Neural cell (in vitro differentiated cells): ENCODE measurements around the gene CLN6. TPM values are rescaled to one million over a fixed set of nuclear protein-coding genes. Genes with fewer than 3 reads are reported as not detected.

ENCODE experiments used
- H2AFZ ChIP-seq: fragments of 200-600, 300-800 bp; sonication (generic), shearing (Covaris generic); 2 replicates; pipeline ENCODE4 v1.6.0; 2014; ENCODE audit warnings: low read depth, mild to moderate bottlenecking, antibody characterized with exemption, low read length, moderate library complexity
- H3F3A ChIP-seq: fragments of 200-600 bp; shearing (Covaris generic); 2 replicates; pipeline ENCODE4 v1.6.1; 2016; ENCODE audit warnings: mild to moderate bottlenecking, moderate library complexity, mixed read lengths, antibody characterized with exemption, low read length; ENCODE audit not compliant: insufficient read depth, poor library complexity, severe bottlenecking
- H3K27ac ChIP-seq: fragments of 200-600, 300-800 bp; sonication (generic), shearing (Covaris generic); 2 replicates; pipeline ENCODE4 v1.5.1; 2014; ENCODE audit warnings: mild to moderate bottlenecking, low read length, moderate library complexity
- H3K27me3 ChIP-seq: fragments of 300-800, 200-600 bp; sonication (generic), shearing (Covaris generic); 2 replicates; pipeline ENCODE4 v1.6.0; 2014; ENCODE audit warnings: mild to moderate bottlenecking, low read depth, low read length, moderate library complexity; ENCODE audit not compliant: insufficient read depth
- H3K36me3 ChIP-seq: fragments of 300-800, 200-600 bp; sonication (generic), shearing (Covaris generic); 2 replicates; pipeline ENCODE4 v1.5.1; 2014; ENCODE audit warnings: mild to moderate bottlenecking, antibody characterized with exemption, low read length, moderate library complexity; ENCODE audit not compliant: insufficient read depth
- H3K4me2 ChIP-seq: fragments of 300-800, 200-600 bp; sonication (generic), shearing (Covaris generic); 2 replicates; pipeline ENCODE4 v1.6.0; 2014; ENCODE audit warnings: mild to moderate bottlenecking, low read length
- H3K4me3 ChIP-seq: fragments of 300-800, 200-600 bp; sonication (generic), shearing (Covaris generic); 2 replicates; pipeline ENCODE4 v1.5.1; 2014; ENCODE audit warnings: mild to moderate bottlenecking, low read length, moderate library complexity
- H3K79me2 ChIP-seq: fragments of 200-600 bp; shearing (Covaris generic); replicated peaks from 2 replicates; pipeline ENCODE4 v1.6.0; 2014; ENCODE audit warnings: mild to moderate bottlenecking, low read length, moderate library complexity; ENCODE audit not compliant: insufficient read depth
- H3K9ac ChIP-seq: fragments of 300-800, 200-600 bp; sonication (generic), shearing (Covaris generic); 2 replicates; pipeline ENCODE4 v1.6.1; 2016; ENCODE audit warnings: mild to moderate bottlenecking, low read length, mixed read lengths
- H3K9me2 ChIP-seq: fragments of 200-600 bp; shearing (Covaris generic); 2 replicates; pipeline ENCODE4 v1.6.1; 2016; ENCODE audit warnings: mild to moderate bottlenecking, low read length, mixed read lengths; ENCODE audit not compliant: insufficient read depth
- H3K9me3 ChIP-seq: fragments of 200-600, 300-800 bp; sonication (generic), shearing (Covaris generic); 2 replicates; pipeline ENCODE4 v1.6.1; 2016; ENCODE audit warnings: mild to moderate bottlenecking, mixed run types, low read length, moderate library complexity, mixed read lengths
- H4K20me1 ChIP-seq: fragments of 200-600 bp; shearing (Covaris generic); 2 replicates; pipeline ENCODE4 v1.6.1; 2016; ENCODE audit warnings: mild to moderate bottlenecking, mixed run types; ENCODE audit not compliant: insufficient read depth
- EP300 ChIP-seq: fragments of 450-650 bp; conservative IDR thresholded peaks from 2 replicates; pipeline ENCODE4 v1.6.1; 2014; ENCODE audit warnings: antibody characterized with exemption, mild to moderate bottlenecking, moderate library complexity; ENCODE audit not compliant: poor library complexity, severe bottlenecking
- EZH2 ChIP-seq: fragments of 200-600, 300-800 bp; shearing (Covaris generic), sonication (generic); IDR thresholded peaks from 2 replicates; pipeline ENCODE4 v1.6.1; 2014; ENCODE audit warnings: antibody characterized with exemption, low read length, borderline replicate concordance, mild to moderate bottlenecking; ENCODE audit not compliant: insufficient read depth, poor library complexity, severe bottlenecking
- MXI1 ChIP-seq: fragments of 450-650 bp; conservative IDR thresholded peaks from 2 replicates; pipeline ENCODE4 v1.6.1; 2014; ENCODE audit warnings: antibody characterized with exemption, mild to moderate bottlenecking; ENCODE audit not compliant: poor library complexity, severe bottlenecking
- POLR2AphosphoS5 ChIP-seq: IDR thresholded peaks from 2 replicates; pipeline ENCODE4 v1.6.1; 2012
- RAD21 ChIP-seq: fragments of 450-650 bp; conservative IDR thresholded peaks from 2 replicates; pipeline ENCODE4 v1.6.1; 2014; ENCODE audit warnings: antibody characterized with exemption, mild to moderate bottlenecking, moderate library complexity
- REST ChIP-seq: IDR thresholded peaks from 2 replicates; pipeline ENCODE4 v1.6.1; 2012; ENCODE audit warnings: borderline replicate concordance
- SMC3 ChIP-seq: fragments of 450-650 bp; conservative IDR thresholded peaks from 2 replicates; pipeline ENCODE4 v1.6.1; 2014; ENCODE audit warnings: antibody characterized with exemption, mild to moderate bottlenecking, moderate library complexity; ENCODE audit not compliant: poor library complexity
- TAF1 ChIP-seq: IDR thresholded peaks from 2 replicates; pipeline ENCODE4 v1.6.1; 2012; ENCODE audit warnings: low read depth
- polyA plus RNA-seq: library from polyadenylated mRNA; depleted of rRNA; stranded (reverse); fragments of >200 nt; gene quantifications from 2 replicates; pipeline ENCODE4 v1.2.3, GENCODE V29; 2014
- TF ChIP-seq, protein P1 (sequence below): fragments of 450-650 bp; IDR thresholded peaks from 2 replicates; pipeline ENCODE4 v1.5.1; 2014; ENCODE audit warnings: antibody characterized with exemption, mild to moderate bottlenecking, moderate library complexity; ENCODE audit not compliant: poor library complexity, severe bottlenecking

Gene CLN6
- polyA plus RNA-seq, 1 donor from 2014 or later, result 4.9 TPM

DNA sequence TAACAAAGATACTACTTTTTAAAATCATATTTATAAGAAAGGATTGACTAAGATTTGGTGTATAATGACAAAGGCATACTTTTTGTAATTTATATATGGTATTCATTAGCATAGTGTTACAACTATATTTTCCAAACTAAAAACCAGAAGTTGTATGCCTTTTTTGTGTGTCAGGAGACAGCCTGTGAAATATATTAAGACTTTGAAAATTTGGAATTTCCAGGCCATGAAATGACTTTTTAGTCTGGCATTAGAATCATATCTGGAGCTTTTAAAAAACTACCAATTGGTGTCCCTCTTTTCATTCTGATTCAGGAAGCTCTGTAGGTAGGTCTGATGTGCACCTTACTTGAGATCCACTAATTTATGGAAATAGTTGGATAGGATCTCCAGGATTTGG, 66.3 kb downstream of the CLN6 start:
- H3F3A ChIP-seq, result no peaks in the 10 kb centered on the region
- TF ChIP-seq REST (no peak), SMC3 (no peak), POLR2AphosphoS5 (no peak), TAF1 (no peak)
- H3K4me3 ChIP-seq, result no peak overlapping the region
- H3K27ac ChIP-seq, result no peak overlapping the region
- H4K20me1 ChIP-seq, result no peaks in the 10 kb centered on the region
- H3K9me2 ChIP-seq, result no peaks in the 10 kb centered on the region
- H3K9me3 ChIP-seq, result no peaks in the 10 kb centered on the region
- H3K9ac ChIP-seq, result no peak overlapping the region
- no peak overlapping the region for H2AFZ ChIP-seq
- no peaks in the 10 kb centered on the region for H3K79me2 ChIP-seq
- H3K36me3 ChIP-seq, result peaks cover 15% of the 10 kb centered on the region
- no peak overlapping the region for H3K4me2 ChIP-seq
- no peaks in the 10 kb centered on the region for H3K27me3 ChIP-seq

- no peak overlapping the region for H3K27ac ChIP-seq
- H3K9ac ChIP-seq, result no peak overlapping the region
- no peaks in the 10 kb centered on the region for H3K27me3 ChIP-seq
- peaks cover 15% of the 10 kb centered on the region for H3K36me3 ChIP-seq
- H3K9me2 ChIP-seq, result no peaks in the 10 kb centered on the region
- H3K4me3 ChIP-seq, result no peak overlapping the region
- no peak overlapping the region for H3K4me2 ChIP-seq
- no peaks in the 10 kb centered on the region for H3K9me3 ChIP-seq
- TF ChIP-seq POLR2AphosphoS5 (no peak), EP300 (no peak), EZH2 (no peak), SMC3 (no peak), MXI1 (no peak), RAD21 (no peak), TAF1 (no peak), REST (no peak)
- TF ChIP-seq, protein P1, sequence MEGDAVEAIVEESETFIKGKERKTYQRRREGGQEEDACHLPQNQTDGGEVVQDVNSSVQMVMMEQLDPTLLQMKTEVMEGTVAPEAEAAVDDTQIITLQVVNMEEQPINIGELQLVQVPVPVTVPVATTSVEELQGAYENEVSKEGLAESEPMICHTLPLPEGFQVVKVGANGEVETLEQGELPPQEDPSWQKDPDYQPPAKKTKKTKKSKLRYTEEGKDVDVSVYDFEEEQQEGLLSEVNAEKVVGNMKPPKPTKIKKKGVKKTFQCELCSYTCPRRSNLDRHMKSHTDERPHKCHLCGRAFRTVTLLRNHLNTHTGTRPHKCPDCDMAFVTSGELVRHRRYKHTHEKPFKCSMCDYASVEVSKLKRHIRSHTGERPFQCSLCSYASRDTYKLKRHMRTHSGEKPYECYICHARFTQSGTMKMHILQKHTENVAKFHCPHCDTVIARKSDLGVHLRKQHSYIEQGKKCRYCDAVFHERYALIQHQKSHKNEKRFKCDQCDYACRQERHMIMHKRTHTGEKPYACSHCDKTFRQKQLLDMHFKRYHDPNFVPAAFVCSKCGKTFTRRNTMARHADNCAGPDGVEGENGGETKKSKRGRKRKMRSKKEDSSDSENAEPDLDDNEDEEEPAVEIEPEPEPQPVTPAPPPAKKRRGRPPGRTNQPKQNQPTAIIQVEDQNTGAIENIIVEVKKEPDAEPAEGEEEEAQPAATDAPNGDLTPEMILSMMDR, result no peak
- no peaks in the 10 kb centered on the region for H3K79me2 ChIP-seq
- H3F3A ChIP-seq, result no peaks in the 10 kb centered on the region
- no peak overlapping the region for H2AFZ ChIP-seq
- H4K20me1 ChIP-seq, result no peaks in the 10 kb centered on the region
Measured at GRCh38 chr15:68158046-68158628, 71.4 kb downstream of the CLN6 start.
